GM10248 (cell line): ENCODE results near the gene SYPL2.

Experiments
- CTCF ChIA-PET: fragments of 300-600 bp; sonication (Branson Sonifier 250); formaldehyde crosslinking; extraction: SDS; loops from one replicate; lab custom pipeline; 2021; ENCODE audit warnings: antibody characterized with exemption; lab: Yijun Ruan, JAX
- POLR2A ChIA-PET: fragments of 350-650 bp; sonication (Branson Sonifier 250); formaldehyde crosslinking; extraction: SDS; loops from one replicate; lab custom pipeline; 2020; ENCODE audit warnings: antibody characterized with exemption; lab: Yijun Ruan, JAX
- DNase-seq: peaks from one replicate; pipeline ENCODE4 v3.0.0; 2012; ENCODE audit errors: extremely low spot score
- CTCF ChIP-seq: IDR thresholded peaks from 2 replicates; pipeline ENCODE4 v1.5.1; 2012; ENCODE audit warnings: mild to moderate bottlenecking, low read depth; ENCODE audit errors: extremely low read depth, missing control alignments, control extremely low read depth

The SYPL2 gene

GRCh38 chr1:109504974-109505373, 38.6 kb downstream of the SYPL2 start:
- ChIA-PET POLR2A (no interaction called here), CTCF (interaction anchor here (0.8 to 43.8 kb wide), 5 partner anchors 10 to 136 kb away, joined by 3 to 1898 read pairs (median 19); partner anchors contain the start of genes CYB561D1 and GPR61)
- no peak for DNase-seq
- TF ChIP-seq CTCF, result no peak

GRCh38 chr1:109508001-109508872, 41.9 kb downstream of the SYPL2 start:
- CTCF ChIA-PET, result interaction anchor here (1.6 to 43.8 kb wide), 4 partner anchors 8 to 132 kb away, joined by 7 to 1898 read pairs (median 207); partner anchors contain the start of genes CYB561D1 and GPR61
- no peak for TF ChIP-seq CTCF
- DNase-seq, result no peak
- POLR2A ChIA-PET, result interaction anchor here (0.5 kb wide), 1 partner anchor 17 kb away, joined by 4 read pairs; no protein-coding TSS in a partner anchor

DNA sequence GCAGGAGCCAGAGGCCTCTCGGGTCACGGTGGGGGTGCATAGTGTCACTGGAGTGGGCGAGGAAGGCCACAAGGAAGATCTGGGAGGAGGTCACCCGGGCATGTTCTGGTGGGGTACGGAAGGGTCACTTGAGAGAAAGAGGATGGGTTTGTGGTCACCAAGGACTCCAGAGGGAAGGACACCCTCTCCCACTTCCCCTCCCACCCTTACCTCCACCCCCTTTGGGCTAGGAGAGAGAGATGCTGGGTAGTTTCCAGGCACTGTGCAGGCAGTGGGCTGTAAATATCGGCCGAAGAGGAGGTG, 42.5 kb downstream of the SYPL2 start:
- ChIA-PET POLR2A (interaction anchor here (0.5 to 1.0 kb wide), 2 partner anchors 16 to 23 kb away, joined by 3 to 4 read pairs; no protein-coding TSS in a partner anchor), CTCF (interaction anchor here (1.1 to 43.8 kb wide), 4 partner anchors 13 to 265 kb away, joined by 4 to 1898 read pairs (median 206); partner anchors contain the start of genes CYB561D1 and GPR61)
- DNase-seq, result no peak
- TF ChIP-seq CTCF, result no peak

GRCh38 chr1:109509176-109510134, 43.1 kb downstream of the SYPL2 start, which contains the start of gene AMIGO1:
TSS of gene AMIGO1 (minus strand) at chr1:109509727. CDS start at chr1:109508912, 815 bp downstream.
- DNase-seq, result peak; percentile 75
- POLR2A ChIA-PET, result interaction anchor here (0.5 to 1.0 kb wide), 2 partner anchors 16 to 24 kb away, joined by 3 to 4 read pairs; no protein-coding TSS in a partner anchor
- no peak for TF ChIP-seq CTCF
- CTCF ChIA-PET, result interaction anchor here (1.1 to 43.8 kb wide), 5 partner anchors 11 to 265 kb away, joined by 3 to 1898 read pairs (median 4); partner anchors contain the start of genes CYB561D1 and GPR61

DNA sequence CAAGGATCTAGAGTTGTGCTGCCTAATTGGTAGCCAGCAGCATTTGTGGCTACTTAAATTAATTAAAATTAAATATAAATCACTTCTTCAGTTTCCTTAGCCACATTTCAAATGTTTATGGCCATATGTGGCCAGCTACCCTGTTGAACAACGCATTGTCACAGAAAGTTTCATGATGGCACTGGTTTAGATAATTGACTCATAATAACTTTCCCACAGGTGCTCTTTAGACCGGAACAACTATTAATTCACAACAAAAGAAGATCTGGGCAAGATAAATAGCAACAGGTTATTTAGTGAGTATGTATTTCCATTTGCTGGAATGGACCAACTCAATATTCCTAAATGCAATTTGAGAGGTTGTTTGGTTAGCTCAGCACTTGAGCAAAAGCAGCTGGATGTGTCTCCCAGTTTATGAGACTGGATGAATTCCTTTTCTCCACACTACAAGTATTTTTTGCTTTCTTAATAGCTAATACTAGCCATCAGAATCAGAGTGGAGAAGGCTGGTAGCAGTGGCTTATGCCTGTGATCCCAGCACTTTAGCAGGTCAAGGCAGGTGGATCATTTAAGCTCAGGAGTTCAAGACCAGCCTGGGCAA, 46.9 kb downstream of the SYPL2 start:
- ChIA-PET CTCF (interaction anchor here (19.3 to 43.8 kb wide), 2 partner anchors 18 to 21 kb away, joined by 406 to 1898 read pairs; partner anchors contain the start of genes CYB561D1 and GPR61), POLR2A (no interaction called here)
- no peak for TF ChIP-seq CTCF
- DNase-seq, result no peak
